ENCODE measurements around the gene MRPS25. TPM values are rescaled to one million over a fixed set of nuclear protein-coding genes. Genes with fewer than 3 reads are reported as not detected.
A peak's percentile ranks its signal among the peaks of the same experiment; 100 is the strongest.

The MRPS25 gene
- total and polyA plus RNA-seq, 9 of the 15 experiments (the other 6 are each of a cell fraction or from before 2014, with no cell fraction given): 34.3 to 129 (median 78.2) TPM

- peak; percentile 77; the same call in 1 of the 2 replicates for TF ChIP-seq AFF4 (CRISPR knock-in tag; IDR thresholded peaks at IDR 0.05)
- TF ChIP-seq YBX1 (IDR thresholded peaks at IDR 0.05): no peak
- peak; percentile 13; the same call in 1 of the 2 replicates for TF ChIP-seq ZNF239 (CRISPR knock-in tag; IDR thresholded peaks at IDR 0.05)
- no peak for TF ChIP-seq CHD2 (IDR thresholded peaks at IDR 0.05; ENCODE audit: low read depth, low read length)
- TF ChIP-seq ASH1L (IDR thresholded peaks at IDR 0.05; ENCODE audit: borderline replicate concordance, low read depth, partially characterized antibody): no peak
- peak; percentile 93; the same call in 1 of the 2 replicates for TF ChIP-seq CBX1 (IDR thresholded peaks at IDR 0.05; ENCODE audit: low read depth)
- TF ChIP-seq GABPA (tag; conservative IDR thresholded peaks at IDR 0.05; ENCODE audit: low read depth): peak; percentile 96
- peak; percentile 97 for TF ChIP-seq ETV5 (CRISPR knock-in tag; IDR thresholded peaks at IDR 0.05; ENCODE audit: low read depth)
- TF ChIP-seq RBM22 (IDR thresholded peaks at IDR 0.05; ENCODE audit: low read depth, low read length, poor library complexity, severe bottlenecking): peak; percentile 85
- peak; percentile 90 to 96 for TF ChIP-seq MAZ (CRISPR knock-in tag; conservative IDR thresholded peaks at IDR 0.05 in 1 of 2, IDR thresholded peaks at IDR 0.05 in 1 of 2)
- TF ChIP-seq NKRF (IDR thresholded peaks at IDR 0.05; ENCODE audit: borderline replicate concordance): peak; percentile 97
- peak; percentile 97 for TF ChIP-seq FOXK1 (CRISPR knock-in tag; IDR thresholded peaks at IDR 0.05; ENCODE audit: borderline replicate concordance)
- TF ChIP-seq FOS (IDR thresholded peaks at IDR 0.05; ENCODE audit: extremely low read depth, insufficient read length): no peak
- TF ChIP-seq ZNF431 (CRISPR knock-in tag; IDR thresholded peaks at IDR 0.05): peak; percentile 78; the same call in 1 of the 2 replicates
- no peak for TF ChIP-seq ZNF655 (CRISPR knock-in tag; IDR thresholded peaks at IDR 0.05)
- TF ChIP-seq C11orf30 (IDR thresholded peaks at IDR 0.05; ENCODE audit: low read depth): peak; percentile 93
- TF ChIP-seq IRF1 (CRISPR knock-in tag; IDR thresholded peaks at IDR 0.05; ENCODE audit: borderline replicate concordance): no peak
- TF ChIP-seq HIVEP1 (CRISPR knock-in tag; IDR thresholded peaks at IDR 0.05): peak; percentile 25; the same call in 1 of the 2 replicates
- peak; percentile 84 for TF ChIP-seq NEUROD1 (IDR thresholded peaks at IDR 0.05; ENCODE audit: borderline replicate concordance, low read depth, low read length, partially characterized antibody)
Measured at GRCh38 chr3:15098503-15099363, 33.6 kb upstream of the MRPS25 start, which contains the start of gene RBSN (continued).

Measured in K562 (cell line).